Left lung (tissue), 10 donors: ENCODE measurements around the gene CLCN1. TPM values are rescaled to one million over a fixed set of nuclear protein-coding genes. Genes with fewer than 3 reads are reported as not detected.

Experiments
- ATAC-seq: fragments of 200-7000 bp; cut with Tn5 transposase; one replicate; pipeline ENCODE4 v1.9.1; 2020; ENCODE audit warnings: moderate library complexity
- DNase-seq, 4 donors: peaks; one replicate each; pipeline ENCODE4 v3.0.0-alpha.2; 2013 to 2020
- H3K27ac ChIP-seq, 2 donors: fragments of 200-600 bp; sonication (generic) in 1 of 2; one replicate each; pipeline versions ENCODE4 v1.5.0 to v1.8.0; 2020 to 2021
- H3K27me3 ChIP-seq, 2 donors: fragments of 200-600 bp; sonication (generic) in 1 of 2; one replicate each; pipeline versions ENCODE4 v1.5.0 to v1.8.0; 2020 to 2021
- H3K36me3 ChIP-seq, 2 donors: fragments of 200-600 bp; sonication (generic) in 1 of 2; one replicate each; pipeline versions ENCODE4 v1.5.0 to v1.8.0; 2020 to 2021
- H3K4me1 ChIP-seq, 2 donors: fragments of 200-600 bp; one replicate each; pipeline ENCODE4 v1.8.0; 2021
- H3K4me3 ChIP-seq, 2 donors: fragments of 200-600 bp; sonication (generic) in 1 of 2; one replicate each; pipeline versions ENCODE4 v1.5.0 to v1.8.0; 2020 to 2021; ENCODE audit warnings: mild to moderate bottlenecking in 1 of 2
- H3K9me3 ChIP-seq, 2 donors: fragments of 200-600 bp; sonication (generic) in 1 of 2; one replicate each; pipeline versions ENCODE4 v1.5.0 to v1.8.0; 2020 to 2021
- intact Hi-C, 2 donors: fragments of 100-400 bp; cut with DNase I; formaldehyde crosslinking; loops; one replicate each; pipeline versions ENCODE4 v1.11.2 to v1.14.2; 2022
- polyA plus RNA-seq, 6 donors: library from polyadenylated mRNA; unstranded; fragments of 120-200 nt; gene quantifications; one replicate each; pipeline ENCODE4 v1.2.1, GENCODE V29; 2013; ENCODE audit not compliant: insufficient read length in 6 of 6
- total RNA-seq, 2 donors: library from RNA; stranded (reverse); fragmentation: NEBNext Ultra II Directional; extraction: Animal tissue kit (Norgen Biotek cat#: 25700); gene quantifications; one replicate each; pipeline ENCODE4 v1.2.1, GENCODE V29; 2021
- TF ChIP-seq, protein P1 (sequence below), 2 donors: fragments of 200-600 bp; sonication (generic) in 1 of 2; IDR thresholded peaks; one replicate each; pipeline versions ENCODE4 v1.5.0 to v1.8.0; 2021; ENCODE audit warnings: antibody characterized with exemption in 2 of 2
- donor health status: DM: no; HTN: yes; CAD: no.
- donor health status: DM: no; HTN: no; CAD: no.

CLCN1 gene
- total and polyA plus RNA-seq, 8 donors: 0.08 to 0.09 (median 0.08) TPM; not detected in 5

GRCh38 chr7:143383642-143383957, 67.7 kb downstream of the CLCN1 start:
- intact Hi-C loops: no loop called here
- ATAC-seq (no peak), DNase-seq (no peak)
- TF ChIP-seq, protein P1, sequence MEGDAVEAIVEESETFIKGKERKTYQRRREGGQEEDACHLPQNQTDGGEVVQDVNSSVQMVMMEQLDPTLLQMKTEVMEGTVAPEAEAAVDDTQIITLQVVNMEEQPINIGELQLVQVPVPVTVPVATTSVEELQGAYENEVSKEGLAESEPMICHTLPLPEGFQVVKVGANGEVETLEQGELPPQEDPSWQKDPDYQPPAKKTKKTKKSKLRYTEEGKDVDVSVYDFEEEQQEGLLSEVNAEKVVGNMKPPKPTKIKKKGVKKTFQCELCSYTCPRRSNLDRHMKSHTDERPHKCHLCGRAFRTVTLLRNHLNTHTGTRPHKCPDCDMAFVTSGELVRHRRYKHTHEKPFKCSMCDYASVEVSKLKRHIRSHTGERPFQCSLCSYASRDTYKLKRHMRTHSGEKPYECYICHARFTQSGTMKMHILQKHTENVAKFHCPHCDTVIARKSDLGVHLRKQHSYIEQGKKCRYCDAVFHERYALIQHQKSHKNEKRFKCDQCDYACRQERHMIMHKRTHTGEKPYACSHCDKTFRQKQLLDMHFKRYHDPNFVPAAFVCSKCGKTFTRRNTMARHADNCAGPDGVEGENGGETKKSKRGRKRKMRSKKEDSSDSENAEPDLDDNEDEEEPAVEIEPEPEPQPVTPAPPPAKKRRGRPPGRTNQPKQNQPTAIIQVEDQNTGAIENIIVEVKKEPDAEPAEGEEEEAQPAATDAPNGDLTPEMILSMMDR (IDR thresholded peaks at IDR 0.05): no peak
- peaks cover 0 to 40% of the 10 kb centered on the region in 2 donors for H3K36me3 ChIP-seq
- no peaks in the 10 kb centered on the region for H3K9me3 ChIP-seq
- H3K27me3 ChIP-seq: no peaks in the 10 kb centered on the region
- H3K4me3 ChIP-seq: peak overlapping the region; percentile 10 to 98
- peaks cover 26 to 79% of the 10 kb centered on the region in 2 donors for H3K4me1 ChIP-seq
- peak overlapping the region; percentile 97 to 100 for H3K27ac ChIP-seq

GRCh38 chr7:143384148-143384547, 68.2 kb downstream of the CLCN1 start:
- no peak for DNase-seq

DNA sequence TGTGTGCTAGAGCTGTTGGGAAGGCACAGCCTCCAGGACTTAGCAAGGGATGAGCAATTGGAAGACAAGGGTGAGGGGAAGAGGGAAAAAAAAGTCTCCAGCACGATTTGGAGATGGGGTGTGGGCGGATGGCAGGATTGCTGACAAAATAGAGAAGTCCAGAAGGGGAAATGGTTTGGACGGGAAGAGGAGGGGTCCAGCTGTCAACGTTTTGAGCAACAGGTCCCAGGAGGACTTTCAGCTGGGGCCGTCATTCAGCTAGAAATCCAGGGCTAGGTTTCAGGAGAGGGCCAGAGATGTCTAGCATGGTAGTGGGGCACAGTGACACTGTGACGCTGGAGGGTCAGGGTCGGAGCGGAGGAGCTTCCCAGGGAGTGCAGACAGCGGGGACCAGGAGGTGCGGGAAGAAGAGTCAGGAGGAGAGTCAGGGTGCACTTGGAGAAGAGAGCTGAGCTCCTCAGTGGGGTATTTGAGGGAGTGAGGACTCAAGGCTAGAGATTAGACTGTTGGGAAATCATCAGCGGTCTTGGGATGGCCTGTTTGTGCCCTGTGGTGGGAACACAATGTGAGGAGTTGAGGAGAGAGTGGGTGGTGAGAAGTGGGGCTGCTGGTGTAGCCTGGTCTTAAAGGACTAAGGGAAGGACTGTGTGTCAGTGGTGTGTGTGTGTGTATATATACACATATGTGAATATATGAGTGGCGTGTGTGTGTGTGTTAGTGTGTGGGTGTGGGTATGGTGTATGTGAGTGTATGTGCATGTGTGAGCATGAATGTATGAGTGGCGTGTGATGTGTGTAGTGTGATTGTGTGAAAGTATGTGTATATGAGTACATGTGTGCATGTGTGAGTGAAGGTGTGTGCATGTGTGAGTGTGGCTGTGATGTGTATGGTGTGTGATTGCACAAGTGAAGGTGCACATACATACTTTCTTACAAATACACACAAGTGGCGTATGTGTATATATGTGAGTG, 69.0 kb downstream of the CLCN1 start:
- no peaks in the 10 kb centered on the region for H3K9me3 ChIP-seq
- TF ChIP-seq, protein P1 (IDR thresholded peaks at IDR 0.05): no peak
- peaks cover 16 to 79% of the 10 kb centered on the region in 2 donors for H3K4me1 ChIP-seq
- H3K4me3 ChIP-seq: peak overlapping the region; percentile 10 to 98
- no peaks in the 10 kb centered on the region for H3K27me3 ChIP-seq
- DNase-seq (peak in 1 of 4 donors; percentile 51), ATAC-seq (no peak)
- H3K36me3 ChIP-seq: peaks cover 0 to 54% of the 10 kb centered on the region in 2 donors
- intact Hi-C loops: no loop called here
- H3K27ac ChIP-seq: peak overlapping the region; percentile 57 to 97

More at GRCh38 chr7:143384148-143384547, 68.2 kb downstream of the CLCN1 start:
- Histone ChIP-seq H3K4me1 (peaks cover 24 to 79% of the 10 kb centered on the region in 2 donors), H3K27me3 (no peaks in the 10 kb centered on the region), H3K4me3 (peak overlapping the region; percentile 10 to 98), H3K36me3 (peaks cover 0 to 46% of the 10 kb centered on the region in 2 donors), H3K9me3 (no peaks in the 10 kb centered on the region), H3K27ac (peak overlapping the region; percentile 97 to 100)
- TF ChIP-seq, protein P1 (IDR thresholded peaks at IDR 0.05): no peak
- peak; percentile 1 for ATAC-seq
- intact Hi-C loops: no loop called here

GRCh38 chr7:143385891-143386781, 70.2 kb downstream of the CLCN1 start:
- DNase-seq: peak in 2 of 4 donors; percentile 70 to 81

More at GRCh38 chr7:143385891-143386781, 70.2 kb downstream of the CLCN1 start:
- TF ChIP-seq, protein P1 (IDR thresholded peaks at IDR 0.05): no peak
- intact Hi-C loops: no loop called here
- Histone ChIP-seq H3K4me3 (peak overlapping the region in 1 of 2 donors; percentile 98), H3K9me3 (no peaks in the 10 kb centered on the region), H3K36me3 (peaks cover 0 to 66% of the 10 kb centered on the region in 2 donors), H3K27ac (peak overlapping the region in 1 of 2 donors; percentile 97), H3K27me3 (no peaks in the 10 kb centered on the region), H3K4me1 (peaks cover 17 to 90% of the 10 kb centered on the region in 2 donors)
- no peak for ATAC-seq
